SH-SY5Y (cell line): ENCODE measurements around the gene SLC35B3.

Source experiments
- GATA2 ChIP-seq: IDR thresholded peaks from 2 replicates; pipeline ENCODE4 v1.6.1; 2011; ENCODE audit warnings: mild to moderate bottlenecking, low read depth, low read length
- GATA3 ChIP-seq: IDR thresholded peaks from 2 replicates; pipeline ENCODE4 v1.6.1; 2011; ENCODE audit warnings: low read depth, mild to moderate bottlenecking, low read length, moderate library complexity

- TF ChIP-seq GATA3 = no peak
- no peak for TF ChIP-seq GATA2
Measured at GRCh38 chr6:8375916-8376315, 59.4 kb downstream of the SLC35B3 start.
